HAP-1 (cell line): Measurements from ENCODE around the gene LMNTD2.

Experiments
- DNase-seq, 2 experiments: peaks; one replicate each; pipeline ENCODE4 v3.0.0-alpha.2; 2016 to 2020; ENCODE audit warnings: low spot score in 2 of 2
- H3K27me3 ChIP-seq: fragments of 250-450 bp; sonication (Bioruptor Pico); 2 replicates; pipeline ENCODE4 v1.5.1; 2020; ENCODE audit warnings: low read depth, mild to moderate bottlenecking, moderate library complexity
- H3K36me3 ChIP-seq: fragments of 250-450 bp; sonication (Bioruptor Pico); replicated peaks from 2 replicates; pipeline ENCODE4 v1.5.1; 2020; ENCODE audit warnings: mild to moderate bottlenecking
- H3K4me1 ChIP-seq: fragments of 250-450 bp; sonication (Bioruptor Pico); 2 replicates; pipeline ENCODE4 v1.5.1; 2020; ENCODE audit warnings: mild to moderate bottlenecking
- H3K4me3 ChIP-seq: fragments of 250-450 bp; sonication (Bioruptor Pico); 2 replicates; pipeline ENCODE4 v1.5.1; 2020; ENCODE audit warnings: mild to moderate bottlenecking, moderate library complexity
- H3K9me3 ChIP-seq: fragments of 250-450 bp; sonication (Bioruptor Pico); 2 replicates; pipeline ENCODE4 v1.5.1; 2020; ENCODE audit warnings: mild to moderate bottlenecking, moderate library complexity
- in situ Hi-C: fragments of 300-500 bp; cut with MboI; formaldehyde crosslinking; loops from 3 replicates; pipeline ENCODE4 v1.14.3; 2020; ENCODE audit warnings: low sequenced_read_pairs, inconsistent platforms, mixed read lengths

LMNTD2 gene

DNA sequence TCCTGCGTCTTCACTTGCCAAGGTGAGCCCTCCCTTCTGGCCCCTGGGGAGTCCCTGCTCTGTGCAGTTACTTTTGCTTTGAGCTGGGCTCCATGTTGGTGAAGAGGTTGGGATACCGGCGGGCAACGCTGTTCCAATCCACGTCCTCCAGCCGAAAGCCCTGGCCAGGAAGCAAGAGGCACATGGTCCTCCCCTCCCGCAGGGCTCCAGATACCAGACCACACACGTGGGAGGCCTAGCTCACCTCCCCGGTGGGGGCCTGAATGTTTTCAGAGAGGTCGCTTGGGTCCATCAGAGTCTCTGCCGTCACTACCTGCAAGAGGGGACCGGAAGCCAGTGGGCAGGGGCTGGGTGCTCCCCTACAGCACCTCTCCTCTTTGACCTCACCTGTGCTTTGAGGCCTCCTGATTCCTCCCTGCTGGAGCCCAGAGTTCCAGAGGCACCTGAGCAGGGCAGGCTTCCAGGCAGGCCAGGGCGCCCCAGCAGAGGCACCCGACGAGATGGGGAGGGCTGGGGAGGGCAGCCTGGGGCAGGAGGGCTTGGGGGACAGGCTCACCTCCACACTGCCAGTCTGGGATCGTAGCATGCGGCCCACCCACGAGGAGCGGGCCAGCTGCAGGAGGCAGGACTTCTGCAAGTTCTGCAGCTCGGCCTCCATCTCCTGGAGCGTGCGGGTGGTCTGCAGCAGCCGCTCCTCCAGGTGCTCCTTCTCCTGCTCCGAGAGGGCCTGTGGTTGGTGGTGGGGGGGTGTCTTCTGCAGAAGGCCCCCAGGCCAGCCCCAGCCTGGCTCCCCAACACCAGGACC is 3.0 kb downstream of the LMNTD2 start:
- Histone ChIP-seq H3K4me1 (peaks cover 17% of the 10 kb centered on the region), H3K4me3 (no peak overlapping the region), H3K27me3 (no peaks in the 10 kb centered on the region), H3K36me3 (no peaks in the 10 kb centered on the region), H3K9me3 (no peaks in the 10 kb centered on the region)
- DNase-seq: no peak
- in situ Hi-C loops: loop anchor here (25.0 kb wide), 1 partner anchor 205 kb away; no protein-coding TSS in a partner anchor

DNA sequence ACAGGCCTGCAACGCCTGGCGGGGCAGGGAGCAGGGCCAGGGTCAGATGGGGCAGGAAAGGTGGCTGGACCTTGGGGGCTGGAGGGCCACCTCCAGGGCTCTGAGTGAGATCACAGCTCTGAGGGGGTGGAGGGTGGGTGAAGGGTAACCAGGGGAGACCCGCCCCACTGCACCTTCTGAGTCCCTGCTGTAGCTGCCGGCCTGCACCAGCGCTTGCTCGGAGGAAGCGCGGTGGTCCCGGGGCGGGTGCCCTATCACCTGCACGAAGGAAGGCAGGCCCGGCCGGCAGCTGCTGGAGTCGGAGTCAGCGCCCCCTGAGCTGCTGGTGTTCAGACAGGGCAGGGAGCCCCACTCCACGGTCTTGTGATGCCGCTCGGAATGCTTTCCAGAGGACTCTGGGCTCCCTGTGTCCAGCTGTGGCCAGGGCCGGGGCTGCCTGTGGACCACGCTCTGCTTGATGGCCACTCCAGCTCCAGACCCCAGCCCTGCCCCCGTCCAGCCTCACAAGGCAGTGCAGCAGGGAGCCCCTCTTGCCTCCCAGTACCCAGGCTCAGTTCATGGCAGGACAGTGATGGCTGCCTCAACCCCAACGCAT is 3.8 kb downstream of the LMNTD2 start:
- Histone ChIP-seq H3K27me3 (no peaks in the 10 kb centered on the region), H3K4me3 (no peak overlapping the region), H3K9me3 (no peaks in the 10 kb centered on the region), H3K36me3 (no peaks in the 10 kb centered on the region), H3K4me1 (peaks cover 15% of the 10 kb centered on the region)
- in situ Hi-C loops: loop anchor here (25.0 kb wide), 1 partner anchor 206 kb away; no protein-coding TSS in a partner anchor
- no peak for DNase-seq

DNA sequence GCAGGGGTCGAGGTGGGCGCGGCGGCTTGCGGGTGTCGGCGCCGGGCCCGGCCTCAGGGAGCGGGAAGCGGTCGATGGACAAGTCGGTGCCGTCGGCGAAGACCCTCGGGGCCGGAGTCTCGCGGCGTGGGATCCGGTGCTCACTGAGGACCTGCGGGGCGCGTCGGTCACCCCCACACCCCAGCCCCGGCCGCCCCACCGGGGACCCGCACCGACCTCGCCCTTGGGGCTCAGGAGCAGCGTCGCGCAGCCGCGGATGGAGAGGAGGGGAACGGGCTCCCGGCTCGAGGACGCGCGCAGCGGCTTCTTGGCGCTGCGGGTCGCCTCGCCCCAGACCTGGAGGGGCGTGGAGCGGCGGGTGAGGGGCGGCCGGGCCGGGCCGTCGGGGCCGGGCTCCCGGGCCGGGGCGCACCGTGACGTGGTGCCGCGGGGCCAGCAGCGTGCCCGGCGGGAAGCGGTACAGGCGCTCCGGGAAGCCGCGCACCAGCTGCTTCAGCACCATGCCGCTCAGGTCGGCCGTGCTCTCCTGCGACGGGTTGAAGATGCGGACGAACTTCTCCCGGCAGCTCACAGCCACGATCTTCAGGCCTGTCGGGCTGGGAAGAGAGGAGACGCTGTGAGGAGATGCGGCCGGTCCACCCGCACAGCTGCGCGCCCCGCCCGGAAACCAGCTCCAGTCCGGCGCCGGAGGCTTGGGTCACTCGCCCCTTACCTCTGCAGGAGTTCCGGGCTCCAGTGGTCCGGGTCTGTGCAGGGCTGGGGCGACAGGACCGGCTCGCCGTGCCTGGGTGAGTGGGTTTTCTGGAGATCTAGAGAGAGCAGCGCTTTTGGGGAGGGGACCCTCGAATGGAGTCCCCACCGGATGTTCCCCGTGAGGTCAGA is 4.5 kb downstream of the LMNTD2 start:
- in situ Hi-C loops: loop anchor here (25.0 kb wide), 1 partner anchor 206 kb away; no protein-coding TSS in a partner anchor
- H3K9me3 ChIP-seq: no peaks in the 10 kb centered on the region
- no peaks in the 10 kb centered on the region for H3K36me3 ChIP-seq
- H3K4me3 ChIP-seq: 0 out of 2 replicates have a peak overlapping the region, but pooled peaks have one; percentile 49
- H3K27me3 ChIP-seq: no peaks in the 10 kb centered on the region
- no peak for DNase-seq
- H3K4me1 ChIP-seq: peaks cover 12% of the 10 kb centered on the region

DNA sequence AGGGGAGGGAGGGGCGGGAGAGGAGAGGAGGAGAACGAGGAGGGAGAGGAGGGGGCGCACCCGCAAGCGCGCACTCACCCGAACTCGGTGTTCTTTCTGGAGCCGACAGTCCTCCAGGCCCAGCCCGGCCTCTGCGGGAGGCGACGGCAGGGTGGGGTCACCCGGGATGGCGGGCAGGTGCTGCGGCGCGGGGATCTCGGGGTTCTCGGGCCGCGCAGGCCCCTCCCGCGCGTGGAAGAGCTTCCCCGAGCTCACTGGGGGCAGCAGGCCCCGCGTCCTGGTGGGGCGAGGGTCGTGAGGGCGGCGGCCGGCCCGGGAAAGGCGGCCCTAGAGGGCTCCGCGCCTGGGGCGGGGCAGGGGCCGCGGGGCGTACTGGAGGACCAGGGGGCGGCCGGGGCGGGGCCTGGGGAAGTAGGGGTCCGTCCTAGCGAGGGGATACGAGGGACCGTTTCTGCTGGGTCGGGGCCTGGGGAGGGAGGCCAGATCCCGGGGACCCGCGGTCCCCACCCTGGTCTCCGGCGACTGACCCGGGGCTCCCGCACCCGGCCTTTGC is 5.2 kb downstream of the LMNTD2 start:
- H3K4me3 ChIP-seq: peak overlapping the region; percentile 49

DNA sequence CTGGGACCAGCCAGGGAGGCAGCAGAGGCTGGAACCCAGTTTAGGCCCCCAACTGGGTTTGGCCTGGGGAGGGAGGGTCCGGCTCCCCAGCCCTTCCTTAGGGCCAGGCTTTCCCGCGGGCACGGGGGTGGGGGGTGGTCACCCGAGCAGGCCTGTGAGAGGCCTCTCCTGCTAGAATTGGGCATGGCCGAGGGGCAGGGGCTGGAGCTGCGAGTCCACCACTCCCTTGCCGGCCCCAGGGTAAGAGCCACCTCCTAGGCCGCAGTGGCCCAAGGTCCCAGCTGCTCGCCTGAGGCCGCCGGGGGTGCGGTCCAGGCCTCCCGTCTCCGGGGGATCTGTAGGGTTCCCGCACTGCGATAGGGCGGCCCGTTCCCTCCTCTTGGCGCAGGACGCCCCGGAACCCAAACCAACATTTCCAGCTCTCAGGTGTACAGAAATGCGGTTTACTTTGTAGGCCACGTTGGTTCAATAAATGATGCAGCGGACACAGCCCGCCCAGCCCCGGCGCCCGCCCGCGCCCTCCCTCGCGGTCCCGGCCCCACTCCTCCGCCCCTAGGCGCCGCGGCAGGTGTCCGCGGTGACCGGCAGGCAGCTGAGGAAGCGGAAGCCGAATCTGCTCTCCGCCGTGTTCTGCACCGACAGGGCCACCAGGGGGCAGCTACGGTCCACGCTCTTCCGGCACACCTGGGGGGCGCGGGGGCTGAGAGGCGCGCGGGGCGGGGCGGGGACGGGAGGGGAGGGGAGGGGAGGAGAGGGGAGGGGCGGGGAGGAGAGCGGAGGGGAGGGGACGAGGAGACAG is 5.9 kb downstream of the LMNTD2 start:
- in situ Hi-C loops: loop anchor here (25.0 kb wide), 1 partner anchor 208 kb away; no protein-coding TSS in a partner anchor
- Histone ChIP-seq H3K36me3 (no peaks in the 10 kb centered on the region), H3K4me1 (peaks cover 4% of the 10 kb centered on the region; the same call in 1 of the 2 replicates)

More for the DNA sequence above, 5.2 kb downstream of the LMNTD2 start:
- Histone ChIP-seq H3K4me1 (peaks cover 10% of the 10 kb centered on the region), H3K27me3 (no peaks in the 10 kb centered on the region), H3K9me3 (no peaks in the 10 kb centered on the region), H3K36me3 (no peaks in the 10 kb centered on the region)
- DNase-seq: peak in 1 of 2 experiments; percentile 70
- in situ Hi-C loops: loop anchor here (25.0 kb wide), 1 partner anchor 207 kb away; no protein-coding TSS in a partner anchor

DNA sequence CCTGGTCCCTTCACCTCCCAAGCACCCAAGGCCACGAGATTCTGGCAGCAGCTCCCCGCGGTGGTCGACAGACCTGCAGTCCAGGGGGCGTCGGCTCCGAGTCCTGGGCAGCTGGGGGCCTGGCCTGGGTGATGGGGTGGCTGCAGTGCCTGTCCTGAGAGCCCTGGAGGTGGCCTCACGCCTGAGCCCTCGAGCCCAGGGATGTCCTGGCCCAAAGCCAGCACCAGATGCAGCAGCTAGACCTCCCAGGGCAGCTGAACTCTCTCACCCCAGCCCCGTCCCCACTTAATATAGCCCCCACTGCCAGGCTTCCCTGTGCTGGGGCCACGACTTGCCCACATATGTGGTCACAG is 6.6 kb downstream of the LMNTD2 start:
- Histone ChIP-seq H3K4me1 (peaks cover 4% of the 10 kb centered on the region; the same call in 1 of the 2 replicates), H3K27me3 (no peaks in the 10 kb centered on the region), H3K36me3 (no peaks in the 10 kb centered on the region), H3K9me3 (no peaks in the 10 kb centered on the region), H3K4me3 (no peak overlapping the region)
- in situ Hi-C loops: loop anchor here (25.0 kb wide), 1 partner anchor 208 kb away; no protein-coding TSS in a partner anchor
- DNase-seq: no peak

More for the DNA sequence above, 5.9 kb downstream of the LMNTD2 start:
- peak overlapping the region; percentile 49 for H3K4me3 ChIP-seq
- H3K27me3 ChIP-seq: no peaks in the 10 kb centered on the region
- H3K9me3 ChIP-seq: no peaks in the 10 kb centered on the region
- peak; percentile 77 to 91 for DNase-seq

DNA sequence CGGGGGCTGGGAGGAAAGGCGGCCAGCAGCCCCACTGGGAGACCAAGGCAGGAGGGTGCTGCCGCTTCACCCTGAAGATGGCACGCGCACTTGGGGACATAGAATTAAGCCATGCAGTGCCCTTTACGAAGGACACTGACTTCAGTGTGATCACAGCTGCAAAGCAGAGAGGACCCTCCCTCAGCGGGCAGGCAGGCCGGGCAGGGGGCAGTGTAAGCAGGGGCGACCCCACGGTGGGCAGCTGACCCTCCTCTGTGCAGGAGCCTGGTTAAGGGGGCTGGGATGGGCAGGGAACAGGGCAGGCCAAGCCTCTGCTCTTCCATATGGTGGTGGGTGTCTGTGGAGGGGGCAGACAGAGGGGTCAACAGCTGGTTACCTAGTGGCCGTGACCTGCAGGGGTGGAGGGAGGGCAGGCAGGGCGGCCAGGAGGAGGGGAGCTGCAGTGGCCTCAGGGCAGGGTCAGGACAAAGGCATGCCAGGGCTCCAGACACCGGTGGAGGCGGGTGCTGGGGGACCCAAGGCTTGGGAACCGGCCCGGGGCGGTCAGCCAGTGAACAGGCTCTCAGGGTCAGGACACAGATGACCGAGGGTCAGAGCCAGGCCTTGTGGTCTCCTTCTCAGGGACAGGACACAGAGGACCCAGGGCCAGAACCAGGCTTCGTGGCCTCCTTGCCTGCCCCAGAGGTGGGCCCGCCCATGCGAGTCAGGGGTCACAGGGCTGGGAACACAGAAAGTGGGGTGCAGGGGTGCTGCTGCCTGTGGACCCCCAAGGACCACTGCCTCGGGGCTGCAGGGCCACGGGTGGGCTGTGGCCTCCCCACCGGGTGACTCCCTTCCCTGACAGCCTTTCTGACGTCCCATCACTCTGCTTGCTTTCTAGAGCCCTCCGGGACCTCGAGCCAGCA is 7.2 kb downstream of the LMNTD2 start:
- no peak overlapping the region for H3K4me3 ChIP-seq
- no peak for DNase-seq
- in situ Hi-C loops: loop anchor here (25.0 kb wide), 1 partner anchor 209 kb away; no protein-coding TSS in a partner anchor
- H3K27me3 ChIP-seq: no peaks in the 10 kb centered on the region
- no peaks in the 10 kb centered on the region for H3K9me3 ChIP-seq
- H3K36me3 ChIP-seq: no peaks in the 10 kb centered on the region
- H3K4me1 ChIP-seq: peaks cover 4% of the 10 kb centered on the region; the same call in 1 of the 2 replicates

DNA sequence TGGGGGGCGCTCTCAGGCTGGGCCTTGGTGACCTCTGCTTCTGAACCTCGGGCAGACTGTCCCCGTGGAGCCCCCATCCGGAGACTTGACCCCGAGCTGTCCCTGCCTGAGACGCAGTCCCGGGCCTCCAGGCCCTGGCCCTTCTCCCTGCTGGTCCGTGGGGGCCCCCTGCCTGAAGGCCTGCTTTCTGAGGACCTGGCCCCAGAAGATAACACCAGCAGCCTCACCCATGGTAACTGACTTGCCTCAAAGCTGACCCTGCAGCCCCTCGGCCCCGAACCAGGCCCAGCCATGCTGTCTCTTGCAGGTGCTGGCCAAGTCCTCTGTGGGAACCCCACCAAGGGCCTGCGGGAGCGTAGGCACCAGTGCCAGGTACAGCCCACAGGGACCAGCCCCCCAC is 8.9 kb downstream of the LMNTD2 start:
- Histone ChIP-seq H3K27me3 (no peaks in the 10 kb centered on the region), H3K4me1 (peaks cover 4% of the 10 kb centered on the region; the same call in 1 of the 2 replicates), H3K9me3 (no peaks in the 10 kb centered on the region), H3K4me3 (no peak overlapping the region), H3K36me3 (no peaks in the 10 kb centered on the region)
- in situ Hi-C loops: loop anchor here (25.0 kb wide), 1 partner anchor 211 kb away; no protein-coding TSS in a partner anchor
- no peak for DNase-seq

DNA sequence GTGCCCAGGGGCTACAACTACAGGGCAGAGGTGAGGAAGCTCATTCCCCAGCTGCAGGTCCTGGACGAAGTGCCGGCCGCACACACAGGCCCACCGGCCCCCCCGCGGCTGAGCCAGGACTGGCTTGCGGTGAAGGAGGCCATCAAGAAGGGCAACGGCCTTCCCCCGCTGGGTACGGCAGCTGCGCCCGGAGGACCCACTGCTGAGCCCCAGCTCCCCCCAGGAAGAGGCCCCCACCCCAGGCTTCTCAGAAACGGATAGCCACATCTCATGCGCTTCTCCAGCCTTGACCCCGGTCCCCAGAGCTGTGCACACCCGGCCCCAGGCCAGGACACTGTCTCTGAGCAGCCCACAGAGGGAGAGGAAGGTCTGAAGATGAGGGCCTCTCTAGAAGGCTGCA is 9.4 kb downstream of the LMNTD2 start:
- in situ Hi-C loops: loop anchor here (25.0 kb wide), 1 partner anchor 211 kb away; no protein-coding TSS in a partner anchor
- H3K9me3 ChIP-seq: no peaks in the 10 kb centered on the region
- H3K4me1 ChIP-seq: peaks cover 4% of the 10 kb centered on the region; the same call in 1 of the 2 replicates
- no peaks in the 10 kb centered on the region for H3K27me3 ChIP-seq
- H3K4me3 ChIP-seq: no peak overlapping the region
- no peaks in the 10 kb centered on the region for H3K36me3 ChIP-seq
- no peak for DNase-seq

DNA sequence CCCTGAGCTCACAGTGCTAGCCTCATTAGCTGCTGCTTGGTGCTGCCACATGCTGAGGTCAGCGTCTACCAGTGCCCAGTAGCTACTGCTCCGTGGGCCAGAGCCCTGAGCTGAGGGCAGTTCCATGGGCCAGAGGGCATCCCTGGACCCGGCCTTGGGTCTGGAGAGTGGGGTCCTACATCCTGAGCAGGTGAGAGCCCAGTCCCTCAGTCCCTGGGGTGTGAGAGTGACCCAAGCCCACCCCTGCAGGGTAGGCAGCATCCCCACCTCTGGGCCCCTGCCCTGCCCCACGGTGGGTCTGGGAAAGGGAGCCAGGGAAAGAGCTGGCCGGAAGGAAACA is 9.8 kb downstream of the LMNTD2 start:
- no peak for DNase-seq
- peaks cover 4% of the 10 kb centered on the region; the same call in 1 of the 2 replicates for H3K4me1 ChIP-seq
- H3K27me3 ChIP-seq: no peaks in the 10 kb centered on the region
- no peaks in the 10 kb centered on the region for H3K36me3 ChIP-seq
- H3K4me3 ChIP-seq: no peak overlapping the region
- in situ Hi-C loops: loop anchor here (25.0 kb wide), 1 partner anchor 212 kb away; no protein-coding TSS in a partner anchor
- no peaks in the 10 kb centered on the region for H3K9me3 ChIP-seq

DNA sequence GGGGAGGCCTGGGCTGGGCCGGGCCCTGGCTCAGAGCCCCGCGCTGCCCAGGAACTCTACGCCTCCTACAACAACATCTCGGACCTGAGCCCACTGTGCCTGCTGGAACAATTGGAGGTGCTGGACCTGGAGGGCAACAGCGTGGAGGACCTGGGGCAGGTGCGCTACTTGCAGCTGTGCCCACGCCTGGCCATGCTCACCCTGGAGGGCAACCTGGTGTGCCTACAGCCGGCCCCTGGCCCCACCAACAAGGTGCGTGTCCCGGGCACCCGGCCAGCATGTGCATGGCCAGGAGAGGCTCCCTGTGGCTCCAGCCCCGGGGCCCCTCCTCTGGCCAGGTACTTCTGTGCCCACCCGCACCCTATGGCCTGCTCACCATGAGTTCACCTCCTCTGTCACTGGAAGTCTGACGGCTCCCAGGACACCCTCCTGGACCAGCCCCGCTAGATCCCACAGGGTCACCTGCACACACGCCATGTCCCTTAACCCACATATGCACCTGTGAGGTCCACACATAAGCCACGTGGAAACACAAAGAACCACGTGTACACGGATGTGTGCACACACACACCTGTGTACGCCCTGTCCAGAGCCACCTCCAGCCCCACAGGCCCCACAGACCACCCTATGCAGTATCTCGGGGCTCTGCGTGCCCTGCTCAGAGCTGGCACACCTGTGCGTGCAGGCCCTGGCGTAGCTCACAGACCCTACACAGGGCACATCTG is 10.4 kb downstream of the LMNTD2 start:
- no peak for DNase-seq
- no peaks in the 10 kb centered on the region for H3K36me3 ChIP-seq
- H3K4me1 ChIP-seq: peaks cover 4% of the 10 kb centered on the region; the same call in 1 of the 2 replicates
- no peak overlapping the region for H3K4me3 ChIP-seq
- H3K9me3 ChIP-seq: no peaks in the 10 kb centered on the region
- in situ Hi-C loops: loop anchor here (25.0 kb wide), 1 partner anchor 212 kb away; no protein-coding TSS in a partner anchor
- H3K27me3 ChIP-seq: no peaks in the 10 kb centered on the region
